HepG2 (cell line): ENCODE data around the gene MYH15.

Experiments used
- CTCF ChIP-seq: sonication (generic); formaldehyde crosslinking; IDR thresholded peaks from 2 replicates; pipeline ENCODE4 v1.5.0; 2020; ENCODE audit warnings: mild to moderate bottlenecking, missing genetic modification reagents, moderate library complexity
- FOSL2 ChIP-seq: sonication (generic); formaldehyde crosslinking; IDR thresholded peaks from 2 replicates; pipeline ENCODE4 v1.4.0; 2020; ENCODE audit warnings: missing genetic modification reagents
- HCFC1 ChIP-seq: fragments of 150-350 bp; IDR thresholded peaks from 2 replicates; pipeline ENCODE4 v1.6.1; 2014; ENCODE audit warnings: low read depth, low read length
- MEF2D ChIP-seq: sonication (generic); formaldehyde crosslinking; IDR thresholded peaks from 2 replicates; pipeline ENCODE4 v1.5.1; 2020; ENCODE audit warnings: mild to moderate bottlenecking, missing genetic modification reagents
- PATZ1 ChIP-seq: sonication (generic); formaldehyde crosslinking; IDR thresholded peaks from 2 replicates; pipeline ENCODE4 v1.4.0; 2020; ENCODE audit warnings: missing genetic modification reagents
- POLR2AphosphoS2 ChIP-seq: IDR thresholded peaks from 2 replicates; pipeline ENCODE4 v1.6.1; 2011; ENCODE audit warnings: low read depth, low read length, improper control_type of control experiment
- TAF1 ChIP-seq: sonication (generic); formaldehyde crosslinking; IDR thresholded peaks from 2 replicates; pipeline ENCODE4 v1.4.0; 2020; ENCODE audit warnings: missing genetic modification reagents
- UBTF ChIP-seq: sonication (generic); formaldehyde crosslinking; IDR thresholded peaks from 2 replicates; pipeline ENCODE4 v1.4.0; 2020; ENCODE audit warnings: mild to moderate bottlenecking, missing genetic modification reagents
- ZBTB26 ChIP-seq: IDR thresholded peaks from 2 replicates; pipeline ENCODE4 v1.6.1; 2016; ENCODE audit warnings: missing compliant biosample characterization, missing genetic modification reagents, borderline replicate concordance
- ZNF337 ChIP-seq: sonication (generic); formaldehyde crosslinking; IDR thresholded peaks from 2 replicates; pipeline ENCODE4 v1.5.1; 2020; ENCODE audit warnings: missing genetic modification reagents, low read depth, mild to moderate bottlenecking, borderline replicate concordance
- ZNF776 ChIP-seq: sonication (generic); formaldehyde crosslinking; IDR thresholded peaks from 2 replicates; pipeline ENCODE4 v1.4.0; 2020; ENCODE audit warnings: mild to moderate bottlenecking, missing genetic modification reagents

- no peak for TF ChIP-seq PATZ1
- no peak for TF ChIP-seq ZNF776 (CRISPR knock-in tag)
- TF ChIP-seq CTCF (CRISPR knock-in tag), result no peak
- no peak for TF ChIP-seq POLR2AphosphoS2
- TF ChIP-seq ZNF337, result no peak
- TF ChIP-seq FOSL2 (CRISPR knock-in tag), result no peak
- TF ChIP-seq TAF1, result no peak
- no peak for TF ChIP-seq ZBTB26 (CRISPR knock-in tag)
- TF ChIP-seq UBTF, result no peak
- no peak for TF ChIP-seq MEF2D (CRISPR knock-in tag)
- TF ChIP-seq HCFC1, result no peak
Observed at GRCh38 chr3:108345492-108346205, 164.7 kb downstream of the MYH15 start.
